SK-N-DZ (cell line): ENCODE data around the gene MYO18B.

Source experiments
- DNase-seq: peaks from one replicate; pipeline ENCODE4 v3.0.0-alpha.2; 2015; ENCODE audit warnings: low spot score
- small RNA-seq, 2 experiments: library from RNA; depleted of rRNA; stranded (forward); fragments of <200 nt; gene quantifications; one replicate each; pipeline ENCODE3, GENCODE V24; 2014

MYO18B gene

GRCh38 chr22:26043031-26043430 is 301.0 kb downstream of the MYO18B start:
- DNase-seq: no peak

DNA sequence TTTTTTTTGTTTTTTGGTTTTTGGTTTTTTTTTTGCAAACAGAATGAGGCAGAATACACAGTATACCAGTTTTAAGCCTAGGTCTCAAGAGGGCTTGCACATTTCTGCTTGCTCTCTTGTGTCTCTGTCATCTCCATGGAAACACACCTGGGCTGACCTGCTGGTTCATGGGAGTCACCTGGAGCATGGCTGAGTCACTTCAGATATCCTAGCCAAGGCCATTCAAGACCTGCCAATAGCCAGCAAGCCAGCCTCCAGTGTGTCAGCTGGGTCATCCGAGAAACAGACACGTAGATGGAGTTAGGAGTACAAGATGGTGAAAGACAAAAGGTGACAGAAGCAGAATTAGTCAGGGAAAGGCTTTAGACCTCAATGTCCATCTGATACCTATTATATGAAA is 303.1 kb downstream of the MYO18B start:
- DNase-seq: no peak

DNA sequence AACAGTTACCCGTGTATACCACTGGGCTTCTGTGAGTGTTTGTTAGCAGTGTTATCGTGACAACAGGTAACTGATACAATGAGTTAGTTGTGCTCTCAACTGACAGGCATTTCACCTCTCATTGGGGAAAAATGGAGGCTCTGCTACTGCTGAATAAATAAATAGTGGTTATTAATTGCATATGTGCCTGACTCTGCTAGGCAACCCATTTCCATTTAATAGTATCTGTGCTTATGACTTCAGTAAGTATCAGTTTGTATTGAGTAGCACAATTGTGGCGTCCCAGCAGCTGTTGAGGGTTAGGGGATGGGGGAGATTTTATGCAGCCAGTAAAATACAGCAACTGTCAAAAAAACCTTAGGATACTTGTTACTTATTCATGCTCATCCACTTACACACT is 303.9 kb downstream of the MYO18B start:
- DNase-seq: no peak

GRCh38 chr22:26047516-26047915 is 305.5 kb downstream of the MYO18B start:
- no peak for DNase-seq

DNA sequence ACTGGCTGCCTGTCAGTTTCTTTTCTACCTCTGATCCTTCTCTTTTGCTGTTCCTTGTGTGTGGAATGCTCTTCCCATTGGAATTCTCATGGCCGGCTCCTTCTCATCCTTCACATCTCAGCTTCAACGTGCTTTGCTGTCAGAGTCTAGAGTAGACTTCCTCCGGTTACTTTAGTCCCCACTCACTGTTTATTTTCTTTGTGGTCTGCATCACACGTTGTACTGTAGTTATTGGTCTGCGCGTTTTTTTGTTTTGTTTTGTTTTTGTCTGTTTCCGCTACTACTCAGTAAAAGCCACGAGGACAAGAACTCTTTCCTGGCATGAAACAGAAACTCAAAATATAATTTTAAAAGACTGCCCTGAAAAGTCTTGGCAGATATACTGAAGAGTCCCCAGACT is 305.9 kb downstream of the MYO18B start:
- DNase-seq: no peak

DNA sequence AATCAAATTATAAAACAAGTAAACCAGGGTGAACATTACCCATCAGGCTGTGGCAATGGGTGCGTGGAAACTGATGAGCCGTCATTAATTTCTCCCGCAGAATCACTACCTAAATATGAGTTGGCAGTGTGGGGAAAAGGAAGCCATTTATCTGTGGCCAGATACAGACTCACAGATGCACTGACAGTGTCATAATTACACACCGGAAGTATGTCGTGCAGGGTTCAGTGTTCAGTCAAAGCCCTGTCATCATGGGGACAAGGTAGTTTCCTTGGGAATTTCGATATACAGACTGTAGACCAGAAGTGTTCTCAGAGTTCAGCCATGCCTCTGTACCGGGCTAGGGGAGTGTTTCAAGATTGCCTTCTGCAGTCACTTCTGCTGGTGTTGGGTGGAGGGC is 308.1 kb downstream of the MYO18B start:
- DNase-seq: no peak

DNA sequence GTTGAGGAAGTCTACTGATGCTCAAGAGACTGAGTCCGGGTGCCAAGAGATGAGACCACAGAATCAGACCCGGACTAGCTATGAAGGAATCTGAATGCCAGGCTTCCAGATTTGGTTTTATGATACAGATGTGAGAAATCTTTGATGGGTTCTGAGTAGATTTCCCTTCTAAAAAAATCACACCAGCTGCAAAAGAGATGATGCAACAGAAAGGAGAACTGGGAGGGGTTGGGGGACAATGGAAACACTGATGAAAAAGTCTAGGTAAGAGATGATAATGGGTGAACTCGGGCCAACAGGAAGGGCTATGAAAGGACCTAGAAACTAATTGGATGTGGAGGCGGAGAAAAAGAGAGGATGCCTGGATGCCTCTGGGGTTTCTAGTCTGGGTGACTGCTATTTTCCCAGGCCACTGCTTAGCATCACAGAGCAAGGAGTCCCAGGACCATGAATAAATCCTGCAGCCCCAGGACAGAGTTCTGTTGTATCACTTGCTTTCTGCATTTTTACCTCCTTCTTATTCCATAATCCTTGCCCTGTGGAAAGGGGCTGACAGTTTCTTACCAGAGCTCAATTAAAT is 311.8 kb downstream of the MYO18B start:
- DNase-seq: no peak

DNA sequence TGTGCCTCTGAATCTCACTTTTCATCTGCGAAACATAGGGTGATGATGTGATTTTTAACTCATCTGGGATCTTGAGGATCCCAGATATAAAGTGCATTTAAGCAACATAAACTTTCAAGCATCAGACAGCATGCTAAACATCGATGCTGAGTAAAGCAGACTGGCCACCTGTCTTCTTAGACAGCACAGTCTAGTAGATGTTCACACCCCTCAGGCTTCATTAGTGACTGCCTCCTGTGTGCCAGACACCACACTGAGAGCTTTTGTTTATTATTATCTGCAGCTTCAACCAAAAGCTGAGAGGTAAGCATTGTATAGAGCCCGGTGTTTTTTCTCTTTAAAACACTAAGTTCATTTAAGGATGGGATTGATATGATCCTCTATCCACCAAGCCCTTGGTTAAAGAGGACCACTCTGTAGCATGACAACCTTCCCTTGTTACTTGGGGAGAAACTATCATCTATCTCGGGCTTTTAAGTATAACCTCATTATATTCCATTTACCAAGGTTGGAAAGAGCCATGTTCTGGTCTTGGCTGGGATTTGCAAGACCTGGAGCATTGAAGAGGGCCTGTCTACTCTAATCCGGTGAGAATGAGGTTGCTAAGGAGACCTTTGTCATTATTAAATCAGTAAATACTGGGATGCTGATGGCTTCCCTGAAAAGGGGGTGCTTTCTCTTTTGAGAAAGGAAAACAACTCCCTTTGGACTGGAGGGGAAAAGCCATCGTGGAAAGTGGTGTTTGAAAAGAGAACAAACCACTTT is 313.0 kb downstream of the MYO18B start:
- peak; percentile 66 for DNase-seq

- no peak for DNase-seq
Measured at GRCh38 chr22:26055693-26056092, 313.7 kb downstream of the MYO18B start.

DNA sequence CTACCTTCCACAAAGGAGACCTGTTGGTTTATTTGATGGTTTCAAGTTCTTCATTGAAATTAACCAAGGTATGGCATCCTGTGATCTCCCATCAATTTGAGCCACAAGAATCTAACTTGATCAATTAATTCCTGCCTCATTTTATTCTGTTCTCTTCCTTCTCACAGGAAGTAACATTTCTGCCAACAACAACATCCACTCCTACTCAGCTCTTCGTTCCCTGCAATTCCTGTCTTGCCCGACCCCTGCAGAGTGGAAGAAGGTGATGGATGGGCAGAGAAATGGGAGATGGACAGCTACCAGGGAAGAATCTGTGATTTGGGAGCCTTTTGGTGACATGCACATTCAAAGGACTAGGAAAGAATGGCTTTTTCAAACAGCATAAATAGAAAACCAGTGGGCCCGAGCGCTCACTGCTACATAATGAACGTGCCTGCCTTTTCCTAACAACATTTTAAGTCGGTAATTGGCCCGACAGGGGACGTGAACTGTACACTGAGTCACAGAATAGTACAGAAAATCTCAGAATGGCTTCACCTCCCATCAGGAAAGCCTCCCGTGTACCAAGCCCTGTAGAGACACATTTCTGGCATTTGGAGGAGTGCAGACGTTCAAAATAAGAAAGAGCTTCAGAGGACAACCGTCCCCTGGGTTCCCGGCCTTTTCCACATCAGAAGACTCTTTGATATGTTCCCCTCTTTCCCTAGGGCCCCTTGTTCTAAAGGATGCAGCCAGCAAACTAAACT is 314.6 kb downstream of the MYO18B start:
- no peak for DNase-seq

- DNase-seq: no peak
Measured at GRCh38 chr22:26057731-26058130, 315.7 kb downstream of the MYO18B start.

- DNase-seq: no peak
Measured at GRCh38 chr22:26064048-26064447, 322.1 kb downstream of the MYO18B start.

DNA sequence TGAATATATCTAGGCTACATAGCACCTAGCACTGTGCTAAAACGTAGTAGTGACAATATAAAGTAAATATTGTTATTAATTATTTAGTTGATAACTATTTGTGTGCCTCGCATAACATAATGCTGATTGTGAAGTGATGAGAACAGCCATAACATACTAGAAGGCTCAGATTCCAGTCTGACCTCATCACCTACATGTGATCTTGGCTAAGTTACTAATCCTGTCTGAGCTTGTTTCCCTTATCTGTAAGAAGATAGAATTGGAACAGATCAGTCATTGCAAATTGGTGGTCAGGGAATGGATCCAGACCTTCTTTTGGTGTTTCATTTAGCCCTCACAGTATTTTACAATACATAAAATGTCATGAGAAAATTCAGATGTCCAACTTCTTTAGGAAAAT is 323.9 kb downstream of the MYO18B start:
- no peak for DNase-seq

- peak; percentile 10 for DNase-seq
Measured at GRCh38 chr22:26066534-26066933, 324.5 kb downstream of the MYO18B start.

DNA sequence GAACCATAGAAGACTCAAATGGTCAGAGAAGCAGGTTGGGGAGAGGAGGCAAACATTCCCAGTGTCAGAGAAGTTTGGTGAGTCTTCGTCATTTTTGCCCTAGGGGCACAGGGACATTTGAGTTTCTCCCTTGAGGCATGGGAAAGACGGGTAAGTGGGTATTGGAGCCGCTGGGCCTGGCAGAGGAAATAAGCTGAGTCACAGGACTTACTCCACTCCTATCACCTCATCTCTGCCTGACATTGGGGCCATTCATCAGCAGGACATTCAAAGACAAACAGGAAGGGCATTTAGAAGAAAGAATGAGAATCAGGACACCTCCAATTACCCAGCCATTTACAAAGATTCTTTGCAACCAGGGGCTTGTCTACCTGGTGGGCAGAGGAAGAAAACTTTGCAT is 326.6 kb downstream of the MYO18B start:
- no peak for DNase-seq

DNA sequence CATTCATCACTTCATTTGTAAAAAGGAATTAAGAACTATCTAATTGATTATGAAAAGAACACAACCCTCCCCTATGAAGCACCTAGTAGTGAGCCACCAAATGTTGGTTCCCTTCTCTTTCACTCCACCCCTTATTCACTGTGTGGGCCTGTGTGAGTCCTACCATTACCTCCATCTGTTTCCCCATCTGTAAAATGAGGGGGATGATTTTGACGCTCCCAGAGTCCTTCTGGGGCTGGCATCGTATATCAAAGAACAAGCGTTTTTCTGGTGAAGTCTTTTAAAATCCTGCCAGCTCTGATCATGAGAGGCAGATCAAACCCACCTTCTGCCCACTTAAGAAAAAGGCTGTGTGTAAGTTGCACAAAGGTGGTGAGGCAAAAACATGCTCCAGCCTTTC is 330.6 kb downstream of the MYO18B start:
- DNase-seq: no peak

DNA sequence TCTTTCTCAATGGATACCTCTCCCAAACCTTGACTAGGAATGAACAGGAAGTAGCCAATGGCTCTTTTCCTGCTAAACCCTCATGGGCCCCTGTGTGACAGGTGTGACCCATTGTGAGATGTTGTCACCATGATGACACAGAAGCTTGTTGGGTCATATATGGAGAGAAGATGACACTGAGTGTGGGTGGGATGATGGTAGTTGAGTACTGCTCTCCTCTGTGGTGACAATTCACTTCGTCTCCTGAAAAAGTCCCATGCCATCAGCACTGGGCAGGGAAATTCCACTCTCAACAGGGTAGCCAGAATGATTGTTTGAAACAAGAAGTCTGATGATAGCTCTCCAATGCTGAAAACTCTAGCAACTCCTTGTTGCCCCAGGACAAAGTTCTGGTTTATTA is 333.3 kb downstream of the MYO18B start:
- DNase-seq: no peak

DNA sequence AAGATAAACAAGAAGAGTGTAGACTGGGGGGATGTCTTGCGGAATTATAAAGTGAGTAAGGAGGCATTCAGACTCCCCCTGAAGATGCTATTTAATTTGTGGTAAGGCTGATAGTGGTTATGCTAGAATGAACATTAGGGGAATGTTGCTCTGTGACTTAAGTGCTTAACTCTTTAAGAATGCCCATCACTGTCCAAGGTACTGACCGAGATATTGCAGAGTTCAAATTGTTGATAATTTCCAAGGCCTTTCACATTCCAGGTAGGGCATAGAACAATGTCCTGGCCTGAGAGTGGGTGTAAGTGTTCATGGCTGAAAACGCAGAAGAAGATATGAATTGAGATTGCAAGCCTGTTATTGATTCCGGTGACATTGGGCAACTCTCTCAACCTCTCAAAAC is 337.0 kb downstream of the MYO18B start:
- DNase-seq: no peak

Small RNA genes within 50 kb of the gene (small RNA-seq; reads per million reads assigned to genes)
- 0 to 0.49 reads per million in 2 experiments for gene RN7SKP169
- gene RNA5SP494: 0 reads per million in 2 experiments
- 0 reads per million in 2 experiments for gene Z98949.2
